ENCODE data around the gene GLRB.

The GLRB gene

DNA sequence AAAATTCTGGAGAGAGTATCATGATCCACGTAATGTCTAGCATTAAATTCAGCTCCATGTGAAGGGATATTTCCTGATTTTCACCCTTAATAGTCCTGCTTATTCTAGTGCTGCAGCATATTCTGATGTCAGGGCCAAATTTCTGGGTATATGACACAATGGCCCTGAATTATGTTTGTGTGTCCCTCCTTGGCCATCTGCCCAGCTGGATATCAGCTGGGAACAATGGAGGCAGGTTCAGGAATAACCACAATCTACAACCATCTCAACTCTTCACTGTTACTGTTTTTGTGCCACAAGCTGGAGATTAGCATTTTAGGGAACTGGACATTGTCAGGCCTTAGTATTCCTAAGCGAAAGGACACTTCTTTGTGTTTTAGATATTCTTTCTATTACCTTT lies 3.5 kb downstream of the GLRB start:
- Mint-ChIP-seq H3K4me3 (no peak overlapping the region), H3K4me1 (no peaks in the 10 kb centered on the region), H3K27ac (ENCODE audit: low read depth) (no peak overlapping the region), H3K27me3 (no peaks in the 10 kb centered on the region), H3K9me3 (no peaks in the 10 kb centered on the region), H3K36me3 (ENCODE audit: insufficient read depth) (no peaks in the 10 kb centered on the region)
- DNase-seq (ENCODE audit: low spot score in 2 of 2) = no peak
- ATAC-seq (replicated peaks; ENCODE audit: extremely low read depth, poor library complexity, severe bottlenecking) = no peak

GRCh38 chr4:157080605-157081004 lies 4.7 kb downstream of the GLRB start:
- ATAC-seq (replicated peaks; ENCODE audit: extremely low read depth, poor library complexity, severe bottlenecking) (no peak), DNase-seq (ENCODE audit: low spot score in 2 of 2) (no peak)
- no peaks in the 10 kb centered on the region for H3K36me3 Mint-ChIP-seq (ENCODE audit: insufficient read depth)
- no peak overlapping the region for H3K27ac Mint-ChIP-seq (ENCODE audit: low read depth)
- H3K4me1 Mint-ChIP-seq = no peaks in the 10 kb centered on the region
- peaks cover 4% of the 10 kb centered on the region for H3K9me3 Mint-ChIP-seq
- H3K4me3 Mint-ChIP-seq = no peak overlapping the region
- H3K27me3 Mint-ChIP-seq = no peaks in the 10 kb centered on the region

GRCh38 chr4:157095716-157096115 lies 19.8 kb downstream of the GLRB start:
- Mint-ChIP-seq H3K4me1 (no peaks in the 10 kb centered on the region), H3K27ac (ENCODE audit: low read depth) (no peak overlapping the region), H3K36me3 (ENCODE audit: insufficient read depth) (no peaks in the 10 kb centered on the region), H3K9me3 (peaks cover 11% of the 10 kb centered on the region), H3K27me3 (no peaks in the 10 kb centered on the region), H3K4me3 (no peak overlapping the region)
- DNase-seq (ENCODE audit: low spot score in 2 of 2) = no peak
- no peak for ATAC-seq (replicated peaks; ENCODE audit: extremely low read depth, poor library complexity, severe bottlenecking)

GRCh38 chr4:157096439-157096838 lies 20.5 kb downstream of the GLRB start:
- Mint-ChIP-seq H3K4me3 (no peak overlapping the region), H3K9me3 (peaks cover 11% of the 10 kb centered on the region), H3K36me3 (ENCODE audit: insufficient read depth) (no peaks in the 10 kb centered on the region), H3K27me3 (no peaks in the 10 kb centered on the region), H3K27ac (ENCODE audit: low read depth) (no peak overlapping the region), H3K4me1 (no peaks in the 10 kb centered on the region)
- no peak for ATAC-seq (replicated peaks; ENCODE audit: extremely low read depth, poor library complexity, severe bottlenecking)
- no peak for DNase-seq (ENCODE audit: low spot score in 2 of 2)

- H3K4me1 Mint-ChIP-seq = no peaks in the 10 kb centered on the region
- H3K27ac Mint-ChIP-seq (ENCODE audit: low read depth) = no peak overlapping the region
- no peaks in the 10 kb centered on the region for H3K27me3 Mint-ChIP-seq
- DNase-seq (ENCODE audit: low spot score in 2 of 2) = no peak
- H3K4me3 Mint-ChIP-seq = no peak overlapping the region
- no peaks in the 10 kb centered on the region for H3K36me3 Mint-ChIP-seq (ENCODE audit: insufficient read depth)
- ATAC-seq (replicated peaks; ENCODE audit: extremely low read depth, poor library complexity, severe bottlenecking) = no peak
- peaks cover 6% of the 10 kb centered on the region for H3K9me3 Mint-ChIP-seq
Measured at GRCh38 chr4:157099506-157099905, 23.6 kb downstream of the GLRB start.

DNA sequence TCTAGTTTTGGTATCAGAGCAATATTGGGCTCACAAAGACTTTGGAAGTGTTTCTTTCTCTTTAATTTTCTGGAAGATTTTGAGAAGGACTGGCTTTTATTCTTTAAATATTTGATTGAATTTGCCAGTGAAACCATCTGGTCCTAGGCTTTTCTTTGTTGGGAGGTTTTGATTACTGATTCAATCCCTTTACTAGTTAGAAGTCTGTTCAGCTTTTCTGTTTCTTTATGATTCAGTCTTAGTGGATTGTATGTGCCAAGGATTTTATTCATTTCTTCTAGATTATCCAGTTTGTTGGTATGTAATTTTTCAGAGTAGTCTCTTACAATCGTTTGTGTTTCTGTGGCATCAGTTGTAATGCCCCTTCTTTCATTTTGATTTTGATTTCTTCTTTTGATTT lies 28.6 kb downstream of the GLRB start:
- ATAC-seq (replicated peaks; ENCODE audit: extremely low read depth, poor library complexity, severe bottlenecking) (no peak), DNase-seq (ENCODE audit: low spot score in 2 of 2) (no peak)
- no peak overlapping the region for H3K4me3 Mint-ChIP-seq
- no peaks in the 10 kb centered on the region for H3K4me1 Mint-ChIP-seq
- peaks cover 5% of the 10 kb centered on the region for H3K9me3 Mint-ChIP-seq
- H3K36me3 Mint-ChIP-seq (ENCODE audit: insufficient read depth) = no peaks in the 10 kb centered on the region
- H3K27ac Mint-ChIP-seq (ENCODE audit: low read depth) = no peak overlapping the region
- no peaks in the 10 kb centered on the region for H3K27me3 Mint-ChIP-seq

- ATAC-seq (replicated peaks; ENCODE audit: extremely low read depth, poor library complexity, severe bottlenecking) (no peak), DNase-seq (ENCODE audit: low spot score in 2 of 2) (no peak)
- Mint-ChIP-seq H3K9me3 (peaks cover 11% of the 10 kb centered on the region), H3K4me1 (no peaks in the 10 kb centered on the region), H3K4me3 (no peak overlapping the region), H3K36me3 (ENCODE audit: insufficient read depth) (no peaks in the 10 kb centered on the region), H3K27ac (ENCODE audit: low read depth) (no peak overlapping the region), H3K27me3 (no peaks in the 10 kb centered on the region)
Measured at GRCh38 chr4:157114671-157115070, 38.7 kb downstream of the GLRB start.

DNA sequence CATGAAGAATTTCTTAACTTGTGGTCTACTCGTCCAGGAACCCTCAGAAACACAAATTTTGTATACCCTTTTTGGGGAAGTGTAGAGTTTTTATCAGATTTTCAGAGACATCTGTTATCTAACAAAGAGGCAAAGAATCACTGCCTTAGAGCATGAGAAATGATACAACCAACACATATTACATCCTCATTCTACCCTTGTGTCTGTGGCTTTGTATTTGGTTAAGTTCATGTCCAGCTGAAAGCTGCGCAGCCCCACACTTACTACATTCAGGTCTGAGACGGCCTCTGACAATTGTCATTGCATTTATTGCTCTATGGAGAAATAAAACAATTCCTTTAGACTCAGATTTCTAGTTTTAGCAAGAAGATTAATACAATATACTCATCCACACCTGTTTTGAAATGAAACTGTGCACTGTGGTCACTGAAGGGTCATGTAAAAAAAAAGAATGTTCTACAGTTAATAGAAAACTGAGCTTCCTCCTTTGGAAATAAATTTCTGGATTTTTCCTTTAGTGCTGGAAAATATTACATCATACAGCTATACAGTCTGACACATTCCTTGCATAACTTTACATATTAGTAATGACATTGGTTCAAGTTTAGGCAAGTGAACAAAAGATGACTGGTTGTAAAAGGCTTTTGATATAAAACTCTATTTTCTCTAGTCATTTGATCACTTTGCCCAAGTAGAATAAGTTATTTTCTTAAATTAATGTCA lies 39.8 kb downstream of the GLRB start:
- H3K4me1 Mint-ChIP-seq = no peaks in the 10 kb centered on the region
- H3K4me3 Mint-ChIP-seq = no peak overlapping the region
- no peak overlapping the region for H3K27ac Mint-ChIP-seq (ENCODE audit: low read depth)
- no peaks in the 10 kb centered on the region for H3K36me3 Mint-ChIP-seq (ENCODE audit: insufficient read depth)
- DNase-seq (ENCODE audit: low spot score in 2 of 2) = no peak
- peaks cover 11% of the 10 kb centered on the region for H3K9me3 Mint-ChIP-seq
- no peaks in the 10 kb centered on the region for H3K27me3 Mint-ChIP-seq
- no peak for ATAC-seq (replicated peaks; ENCODE audit: extremely low read depth, poor library complexity, severe bottlenecking)

DNA sequence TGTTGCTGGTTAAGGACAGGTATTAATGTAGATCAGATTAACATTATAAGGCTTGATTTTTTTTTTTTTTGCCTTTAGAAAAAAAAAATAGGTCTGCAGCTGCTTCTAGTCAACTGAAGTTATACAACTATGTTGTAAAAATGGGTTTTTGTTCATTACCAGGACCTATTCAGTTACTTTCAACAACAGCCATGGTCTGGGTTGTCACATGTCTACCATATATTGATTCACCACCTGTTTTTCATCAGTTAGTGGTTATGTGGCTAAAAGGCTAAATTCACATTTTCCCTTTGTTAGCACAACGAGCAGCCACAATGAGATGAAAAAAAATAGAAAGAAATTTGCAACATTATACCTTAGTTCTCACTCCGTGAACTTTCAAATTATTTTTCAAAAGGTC lies 45.5 kb downstream of the GLRB start:
- Mint-ChIP-seq H3K27me3 (no peaks in the 10 kb centered on the region), H3K9me3 (peaks cover 5% of the 10 kb centered on the region), H3K4me3 (no peak overlapping the region), H3K36me3 (ENCODE audit: insufficient read depth) (no peaks in the 10 kb centered on the region), H3K27ac (ENCODE audit: low read depth) (no peak overlapping the region), H3K4me1 (no peaks in the 10 kb centered on the region)
- no peak for ATAC-seq (replicated peaks; ENCODE audit: extremely low read depth, poor library complexity, severe bottlenecking)
- no peak for DNase-seq (ENCODE audit: low spot score in 2 of 2)

DNA sequence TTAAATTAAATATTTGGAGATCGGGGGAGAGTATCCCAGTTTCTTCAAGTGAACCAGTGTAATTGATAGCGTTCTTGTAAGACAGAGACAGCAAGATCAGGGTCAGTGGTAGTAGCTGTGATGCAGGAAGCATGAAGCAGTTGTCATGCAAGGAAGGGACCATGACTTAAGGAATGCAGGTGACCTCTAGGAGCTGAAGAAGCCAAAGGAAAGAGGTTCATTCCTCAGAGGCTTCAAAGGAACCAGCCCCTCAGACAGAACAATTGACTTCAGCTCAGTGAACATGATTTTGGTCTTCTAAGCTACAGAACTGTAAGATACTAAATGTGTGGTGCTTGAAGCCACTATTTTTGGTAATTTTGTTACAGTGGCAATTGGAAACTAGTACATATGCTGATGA lies 51.6 kb downstream of the GLRB start:
- Mint-ChIP-seq H3K4me3 (no peak overlapping the region), H3K27me3 (no peaks in the 10 kb centered on the region), H3K36me3 (ENCODE audit: insufficient read depth) (no peaks in the 10 kb centered on the region), H3K4me1 (no peaks in the 10 kb centered on the region), H3K9me3 (peaks cover 19% of the 10 kb centered on the region), H3K27ac (ENCODE audit: low read depth) (no peak overlapping the region)
- no peak for ATAC-seq (replicated peaks; ENCODE audit: extremely low read depth, poor library complexity, severe bottlenecking)
- DNase-seq (ENCODE audit: low spot score in 2 of 2) = no peak

GRCh38 chr4:157128395-157128794 lies 52.4 kb downstream of the GLRB start:
- Mint-ChIP-seq H3K27ac (ENCODE audit: low read depth) (no peak overlapping the region), H3K9me3 (peaks cover 19% of the 10 kb centered on the region), H3K4me1 (no peaks in the 10 kb centered on the region), H3K4me3 (no peak overlapping the region), H3K36me3 (ENCODE audit: insufficient read depth) (no peaks in the 10 kb centered on the region), H3K27me3 (no peaks in the 10 kb centered on the region)
- no peak for DNase-seq (ENCODE audit: low spot score in 2 of 2)
- no peak for ATAC-seq (replicated peaks; ENCODE audit: extremely low read depth, poor library complexity, severe bottlenecking)

- peaks cover 17% of the 10 kb centered on the region for H3K9me3 Mint-ChIP-seq
Measured at GRCh38 chr4:157141976-157142375, 66.0 kb downstream of the GLRB start.

GRCh38 chr4:157143369-157143768 lies 67.4 kb downstream of the GLRB start:
- Mint-ChIP-seq H3K4me3 (no peak overlapping the region), H3K4me1 (no peaks in the 10 kb centered on the region), H3K27me3 (no peaks in the 10 kb centered on the region), H3K27ac (ENCODE audit: low read depth) (no peak overlapping the region), H3K9me3 (peaks cover 25% of the 10 kb centered on the region), H3K36me3 (ENCODE audit: insufficient read depth) (no peaks in the 10 kb centered on the region)
- DNase-seq (ENCODE audit: low spot score in 2 of 2) = no peak
- no peak for ATAC-seq (replicated peaks; ENCODE audit: extremely low read depth, poor library complexity, severe bottlenecking)

More at GRCh38 chr4:157141976-157142375, 66.0 kb downstream of the GLRB start:
- DNase-seq (ENCODE audit: low spot score in 2 of 2) (no peak), ATAC-seq (replicated peaks; ENCODE audit: extremely low read depth, poor library complexity, severe bottlenecking) (no peak)
- Mint-ChIP-seq H3K4me3 (no peak overlapping the region), H3K4me1 (no peaks in the 10 kb centered on the region), H3K27me3 (no peaks in the 10 kb centered on the region), H3K36me3 (ENCODE audit: insufficient read depth) (no peaks in the 10 kb centered on the region), H3K27ac (ENCODE audit: low read depth) (no peak overlapping the region)
